Lower lobe of right lung (tissue), 2 donors: ENCODE results near the gene PTGER4. TPM values are rescaled to one million over a fixed set of nuclear protein-coding genes. Genes with fewer than 3 reads are reported as not detected.

Experiments used
- ATAC-seq, 2 donors: fragments of 200-7000 bp; cut with Tn5 transposase; one replicate each; pipeline ENCODE4 v1.9.1; 2020 to 2022; ENCODE audit warnings: mild to moderate bottlenecking in 2 of 2, moderate library complexity in 2 of 2
- DNase-seq: peaks from one replicate; pipeline ENCODE4 v3.0.0-alpha.2; 2020
- H3K27ac ChIP-seq: fragments of 200-600 bp; one replicate; pipeline ENCODE4 v1.8.0; 2022
- H3K27me3 ChIP-seq: fragments of 200-600 bp; one replicate; pipeline ENCODE4 v1.8.0; 2022; ENCODE audit warnings: low read depth
- H3K36me3 ChIP-seq: fragments of 200-600 bp; one replicate; pipeline ENCODE4 v1.8.0; 2022; ENCODE audit warnings: mild to moderate bottlenecking
- H3K4me1 ChIP-seq: fragments of 200-600 bp; one replicate; pipeline ENCODE4 v1.8.0; 2022
- H3K4me3 ChIP-seq: fragments of 200-600 bp; one replicate; pipeline ENCODE4 v1.8.0; 2022; ENCODE audit warnings: mild to moderate bottlenecking
- H3K9me3 ChIP-seq: fragments of 200-600 bp; one replicate; pipeline ENCODE4 v1.8.0; 2022
- CTCF ChIP-seq: fragments of 200-600 bp; IDR thresholded peaks from one replicate; pipeline ENCODE4 v1.8.0; 2022; ENCODE audit warnings: antibody characterized with exemption, mild to moderate bottlenecking
- intact Hi-C: fragments of 100-400 bp; cut with DNase I; formaldehyde crosslinking; loops from one replicate; pipeline ENCODE4 v1.11.0; 2022
- total RNA-seq: library from RNA; stranded (reverse); fragmentation: NEBNext Ultra II Directional; extraction: Animal tissue kit (Norgen Biotek cat#: 25700); gene quantifications from one replicate; pipeline ENCODE4 v1.2.1, GENCODE V29; 2021
- donor health status: DM: no; HTN: yes; CAD: no; lungs with severe emphysema.

The PTGER4 gene
- total RNA-seq, 1 donor from 2014 or later = 29.1 TPM

- peaks cover 15% of the 10 kb centered on the region for H3K36me3 ChIP-seq
- ATAC-seq = peak; percentile 92 to 95
- TF ChIP-seq CTCF = peak; percentile 89
- peak; percentile 74 for DNase-seq
- intact Hi-C loops = loop anchor here (5.0 kb wide), 1 partner anchor 741 kb away; no protein-coding TSS in a partner anchor
- H3K4me3 ChIP-seq = peak overlapping the region; percentile 82
- H3K9me3 ChIP-seq = no peaks in the 10 kb centered on the region
- H3K4me1 ChIP-seq = peaks cover 48% of the 10 kb centered on the region
- peak overlapping the region; percentile 3 for H3K27ac ChIP-seq
- H3K27me3 ChIP-seq = no peaks in the 10 kb centered on the region
Measured at GRCh38 chr5:40688127-40688761, 8.5 kb downstream of the PTGER4 start.

GRCh38 chr5:40688996-40689395 is 9.3 kb downstream of the PTGER4 start:
- H3K27me3 ChIP-seq = no peaks in the 10 kb centered on the region
- H3K4me3 ChIP-seq = no peak overlapping the region
- ATAC-seq (no peak), DNase-seq (no peak)
- no peaks in the 10 kb centered on the region for H3K9me3 ChIP-seq
- peaks cover 48% of the 10 kb centered on the region for H3K4me1 ChIP-seq
- H3K36me3 ChIP-seq = peaks cover 22% of the 10 kb centered on the region
- intact Hi-C loops = loop anchor here (5.0 kb wide), 1 partner anchor 742 kb away; no protein-coding TSS in a partner anchor
- TF ChIP-seq CTCF = no peak
- peak overlapping the region; percentile 3 for H3K27ac ChIP-seq

GRCh38 chr5:40689438-40689837 is 9.7 kb downstream of the PTGER4 start:
- ATAC-seq (peak; percentile 46 to 60), DNase-seq (no peak)
- H3K9me3 ChIP-seq = no peaks in the 10 kb centered on the region
- no peak for TF ChIP-seq CTCF
- intact Hi-C loops = loop anchor here (5.0 kb wide), 1 partner anchor 742 kb away; no protein-coding TSS in a partner anchor
- H3K4me3 ChIP-seq = no peak overlapping the region
- peaks cover 27% of the 10 kb centered on the region for H3K36me3 ChIP-seq
- H3K27ac ChIP-seq = no peak overlapping the region
- peaks cover 48% of the 10 kb centered on the region for H3K4me1 ChIP-seq
- H3K27me3 ChIP-seq = no peaks in the 10 kb centered on the region

- Histone ChIP-seq H3K4me3 (no peak overlapping the region), H3K27me3 (no peaks in the 10 kb centered on the region), H3K9me3 (no peaks in the 10 kb centered on the region), H3K27ac (no peak overlapping the region), H3K36me3 (peaks cover 27% of the 10 kb centered on the region), H3K4me1 (peaks cover 44% of the 10 kb centered on the region)
- TF ChIP-seq CTCF = no peak
- DNase-seq (no peak), ATAC-seq (no peak)
- intact Hi-C loops = no loop called here
Measured at GRCh38 chr5:40690267-40690666, 10.6 kb downstream of the PTGER4 start.

- no peak overlapping the region for H3K27ac ChIP-seq
- H3K36me3 ChIP-seq = peaks cover 27% of the 10 kb centered on the region
- no peak overlapping the region for H3K4me3 ChIP-seq
- intact Hi-C loops = no loop called here
- H3K4me1 ChIP-seq = peaks cover 34% of the 10 kb centered on the region
- TF ChIP-seq CTCF = no peak
- no peak for ATAC-seq
- H3K9me3 ChIP-seq = no peaks in the 10 kb centered on the region
- H3K27me3 ChIP-seq = no peaks in the 10 kb centered on the region
- DNase-seq = no peak
Measured at GRCh38 chr5:40691894-40692293, 12.2 kb downstream of the PTGER4 start.
